GM18858 (cell line): ENCODE results near the gene TMEM14A.
A peak's percentile ranks its signal among the peaks of the same experiment; 100 is the strongest.
"Not testable (repeated sequence)": the region's sequence is repeated elsewhere in the genome, so short reads cannot be mapped to it uniquely, and the experiment has no call there.

ENCODE experiments used
- ATAC-seq: cut with Tn5 transposase; IDR thresholded peaks from one replicate; pipeline ENCODE4 v1.9.1; 2021; ENCODE audit not compliant: unreplicated experiment

The TMEM14A gene

DNA sequence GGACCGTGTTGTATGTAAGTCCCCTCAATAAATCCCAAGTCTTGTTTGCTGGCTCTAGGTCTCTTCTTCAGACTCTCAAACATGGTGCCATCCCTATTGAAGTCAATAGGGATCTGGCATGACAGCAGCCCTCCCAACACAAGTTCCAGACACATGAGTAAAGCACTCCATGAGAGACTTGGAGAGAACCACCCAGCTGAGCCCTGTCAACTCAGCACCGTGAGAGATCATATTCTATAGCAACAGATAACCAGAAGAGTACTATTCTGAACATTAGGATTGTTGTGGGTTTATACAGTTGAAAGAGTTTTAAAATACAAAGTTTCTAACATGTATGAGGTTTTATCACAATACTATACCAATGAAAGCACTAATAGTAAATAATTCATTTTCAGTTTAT, 23.5 kb downstream of the TMEM14A start:
- ATAC-seq, result no peak

DNA sequence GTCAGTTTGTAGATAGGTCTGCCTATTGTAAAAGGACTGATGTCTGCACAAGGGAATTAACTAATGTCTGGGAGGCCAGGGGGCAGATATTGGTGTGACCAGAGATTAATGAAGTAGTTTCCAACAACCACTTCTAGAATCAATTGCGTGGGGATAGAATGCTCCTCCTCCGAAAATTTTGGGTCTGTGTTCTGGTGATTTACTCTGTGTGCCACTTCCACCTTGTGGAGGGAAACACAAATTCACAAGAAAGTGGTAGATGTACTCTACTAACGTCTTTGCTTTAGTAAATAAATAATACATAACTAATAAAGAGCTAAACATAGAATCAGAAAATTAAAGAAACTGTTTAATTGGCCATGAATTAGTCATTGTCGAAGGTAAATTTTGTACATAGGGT, 25.5 kb downstream of the TMEM14A start:
- no peak for ATAC-seq

DNA sequence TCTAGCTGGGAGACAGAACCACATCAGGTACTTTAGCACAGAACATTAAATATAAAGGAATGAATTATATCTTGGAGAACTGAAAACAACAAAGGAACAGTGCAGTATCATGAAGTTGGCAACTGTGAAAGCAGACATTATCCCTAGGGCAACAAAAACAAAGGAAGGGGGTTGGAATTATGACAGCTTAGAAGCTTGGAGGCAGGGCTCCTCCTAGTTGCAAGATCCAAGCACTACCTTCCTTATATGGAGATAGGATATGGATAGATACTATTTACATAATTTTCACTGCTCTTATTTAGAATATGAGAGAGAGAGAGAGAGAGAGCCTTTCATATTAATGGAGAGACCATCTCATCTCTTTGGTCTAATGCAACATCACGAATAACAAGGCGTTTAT, 27.0 kb downstream of the TMEM14A start:
- ATAC-seq, result no peak

DNA sequence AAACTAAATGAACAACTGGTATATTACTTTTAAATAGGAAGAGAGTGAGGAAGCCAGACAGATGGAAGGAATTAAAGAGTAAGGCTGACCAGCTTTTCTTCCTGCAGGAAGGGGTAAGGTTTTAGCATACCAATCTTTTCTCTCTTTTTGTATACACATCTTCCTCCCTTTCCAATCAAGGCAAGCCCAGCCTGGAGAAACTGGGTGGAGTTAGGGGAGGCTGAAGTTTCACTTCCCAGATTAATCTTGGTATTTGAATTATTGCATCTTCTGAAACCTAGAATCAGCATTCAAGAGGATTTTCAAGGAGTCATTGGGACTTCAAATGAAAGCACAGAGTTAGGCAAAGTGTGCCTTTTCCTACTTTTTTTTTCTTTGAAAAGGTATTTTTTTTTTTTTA, 33.1 kb downstream of the TMEM14A start:
- no peak for ATAC-seq

DNA sequence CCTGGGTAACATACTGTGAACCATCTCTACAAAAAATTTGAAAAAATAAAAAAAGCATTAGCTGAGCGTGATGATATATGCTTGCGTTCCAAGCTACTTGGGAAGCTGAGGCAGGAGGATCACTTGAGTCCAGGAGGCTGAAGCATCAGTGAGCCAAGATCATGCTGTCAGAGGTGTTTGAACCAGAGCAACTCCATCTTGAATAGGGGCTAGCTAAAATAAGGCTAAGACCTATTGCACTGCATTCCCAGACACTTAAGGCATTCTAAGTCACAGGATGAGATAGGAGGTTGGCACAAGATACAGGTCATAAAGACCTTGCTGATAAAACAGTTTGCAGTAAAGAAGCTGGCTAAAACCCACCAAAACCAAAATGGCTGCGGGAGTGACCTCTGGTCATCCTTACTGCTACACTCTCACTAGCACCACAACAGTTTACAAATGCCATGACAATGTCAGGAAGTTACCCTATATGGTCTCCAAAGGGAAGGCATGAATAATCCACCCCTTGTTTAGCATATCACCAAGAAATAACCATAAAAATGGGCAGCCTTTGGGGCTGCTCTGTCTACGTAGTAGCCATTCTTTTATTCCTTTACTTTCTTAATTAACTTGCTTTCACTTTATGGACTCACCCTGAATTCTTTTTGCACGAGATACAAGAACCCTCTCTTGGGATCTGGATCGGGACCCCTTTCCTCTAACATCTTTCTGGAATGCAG, 34.0 kb downstream of the TMEM14A start:
- ATAC-seq, result not testable (repeated sequence)

DNA sequence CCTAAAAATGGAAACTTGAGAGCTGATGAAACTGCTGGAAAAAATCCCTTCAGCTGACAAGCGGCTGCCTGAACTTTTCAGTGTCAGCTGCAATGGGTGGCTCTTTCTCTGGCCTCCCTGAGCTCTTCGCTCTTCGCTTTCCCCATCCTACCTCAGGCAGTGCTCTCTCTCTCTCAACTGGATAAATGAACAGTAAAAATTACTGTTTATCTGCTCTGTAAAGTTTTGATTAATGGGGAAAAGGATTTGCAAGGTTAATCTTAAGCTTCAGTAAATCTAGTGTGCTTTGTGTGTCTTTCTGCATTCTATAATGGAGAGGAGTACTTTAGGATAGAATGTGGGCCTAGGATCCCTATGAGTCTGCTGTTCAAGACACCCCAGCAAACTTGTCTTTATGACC, 35.1 kb downstream of the TMEM14A start:
- no peak for ATAC-seq

DNA sequence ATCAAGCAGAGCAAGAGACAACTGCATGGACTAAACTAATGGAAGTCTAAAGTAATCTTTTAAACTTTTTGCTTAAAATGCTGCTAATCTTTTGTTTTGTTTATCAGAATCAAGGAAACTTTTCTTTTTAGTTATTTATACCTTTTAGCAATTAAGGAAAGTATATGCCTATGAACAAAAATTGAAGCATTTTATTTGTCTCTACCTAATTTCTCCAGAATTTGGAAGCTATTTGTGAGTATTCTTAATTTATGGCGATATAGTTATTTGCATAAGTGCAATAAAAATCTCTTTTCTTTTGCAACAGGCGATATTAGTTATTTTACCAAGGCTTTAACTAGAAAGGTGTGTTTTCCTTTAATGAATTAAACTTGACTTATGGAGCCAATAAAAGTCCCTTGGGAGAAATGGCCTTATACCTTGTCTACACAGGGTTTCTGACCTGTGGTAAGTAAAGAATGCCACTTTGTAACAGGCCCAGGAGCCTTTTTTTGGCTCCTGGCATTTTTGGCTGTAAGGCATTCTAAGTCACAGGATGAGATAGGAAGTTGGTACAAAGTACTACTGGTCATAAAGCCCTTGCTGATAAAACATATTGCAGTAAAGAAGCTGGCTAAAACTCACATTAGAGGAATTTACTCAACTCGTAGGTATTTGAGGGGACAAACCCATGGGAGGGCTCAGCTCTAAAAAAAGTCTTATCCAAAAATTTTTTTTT, 37.2 kb downstream of the TMEM14A start:
- ATAC-seq, result no peak

DNA sequence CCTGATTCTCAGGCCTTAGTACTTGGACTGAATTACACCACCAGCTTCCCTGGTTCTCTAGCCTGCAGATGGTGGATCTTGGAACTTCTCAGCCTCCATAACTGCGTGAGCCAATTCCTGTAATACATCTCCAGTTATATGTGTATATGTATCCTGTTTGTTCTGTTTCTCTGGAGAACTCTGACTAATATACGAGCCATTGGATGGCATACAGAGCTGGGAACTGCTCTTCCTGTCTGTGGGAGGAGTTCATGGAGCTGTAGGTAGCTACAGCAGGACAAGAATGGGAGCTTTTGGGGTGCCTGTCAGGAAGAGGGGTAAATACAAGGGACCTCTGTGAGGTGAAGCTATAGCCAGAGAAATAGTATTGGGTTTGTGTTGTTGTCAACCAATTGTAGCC, 41.2 kb downstream of the TMEM14A start:
- ATAC-seq, result no peak

DNA sequence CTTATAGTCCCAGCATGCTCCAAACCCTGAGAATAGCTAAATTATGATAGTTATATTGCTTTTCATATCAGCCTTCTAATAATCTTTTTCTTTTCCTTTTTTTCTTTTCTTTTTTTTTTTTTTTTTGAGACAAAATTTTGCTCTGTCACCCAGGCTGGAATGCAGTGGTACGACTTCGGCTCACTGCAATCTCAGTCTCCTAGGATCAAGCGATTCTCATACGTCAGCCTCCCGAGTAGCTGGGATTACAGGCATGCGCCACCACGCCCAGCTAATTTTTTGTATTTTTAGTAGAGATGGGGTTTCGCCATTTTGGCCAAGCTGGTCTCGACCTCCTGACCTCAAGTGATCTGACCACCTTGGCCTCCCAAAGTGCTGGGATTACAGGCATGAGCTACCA, 43.8 kb downstream of the TMEM14A start:
- not testable (repeated sequence) for ATAC-seq

DNA sequence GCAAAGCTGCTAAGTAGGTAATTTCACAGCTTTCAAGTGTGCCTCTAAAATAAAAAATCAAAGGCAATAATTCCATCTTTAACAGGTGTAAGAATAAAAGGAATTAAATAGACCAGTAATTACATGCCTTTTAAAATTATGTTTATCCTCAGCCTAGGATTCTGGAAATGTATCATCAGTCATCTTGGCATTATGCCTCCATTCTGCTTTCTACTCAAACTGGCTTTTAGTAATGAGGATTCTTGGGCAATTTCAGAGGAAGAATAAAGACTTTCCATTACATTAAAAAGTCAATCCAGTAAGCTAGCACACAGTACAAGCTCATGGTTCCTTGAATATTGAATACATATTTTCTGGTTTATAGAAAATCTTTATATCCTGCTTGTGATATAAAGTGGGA, 47.6 kb downstream of the TMEM14A start:
- ATAC-seq, result no peak

DNA sequence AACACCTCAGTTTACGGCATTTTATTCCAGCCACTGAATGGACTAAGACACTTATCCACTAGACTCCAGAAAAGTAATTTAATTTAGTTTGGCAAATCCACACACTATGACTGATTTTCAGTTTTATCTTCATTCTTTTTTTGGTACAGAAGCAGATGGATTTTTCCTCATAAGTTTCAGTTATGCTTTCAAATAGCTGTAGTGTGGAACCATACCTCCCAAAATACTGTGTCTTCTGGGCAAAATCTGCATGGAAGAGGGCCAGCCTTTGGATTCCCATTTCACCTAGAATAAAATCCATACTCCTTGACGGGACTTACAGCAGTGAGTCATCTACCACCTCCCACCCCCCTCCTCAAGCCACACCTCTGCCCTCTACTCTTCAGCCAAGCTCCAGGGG, 49.4 kb downstream of the TMEM14A start:
- no peak for ATAC-seq

DNA sequence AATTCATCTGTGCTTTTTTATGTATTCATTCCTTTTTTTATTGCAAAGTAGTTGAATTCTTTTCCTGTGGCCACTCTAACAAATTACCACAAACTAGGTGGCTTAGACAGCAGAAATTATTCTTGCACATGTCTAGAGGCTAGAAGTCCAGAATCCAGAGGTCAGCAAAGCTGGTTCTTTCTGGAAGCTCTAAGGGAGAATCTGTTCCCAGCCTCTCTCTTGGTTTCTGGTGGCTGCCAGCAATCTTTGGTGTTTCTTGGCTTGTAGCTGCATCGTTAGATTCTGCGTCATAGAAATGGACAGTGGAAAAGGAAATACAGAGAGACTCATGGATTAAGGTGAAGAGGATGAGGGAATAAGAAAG, 53.1 kb downstream of the TMEM14A start:
- no peak for ATAC-seq

DNA sequence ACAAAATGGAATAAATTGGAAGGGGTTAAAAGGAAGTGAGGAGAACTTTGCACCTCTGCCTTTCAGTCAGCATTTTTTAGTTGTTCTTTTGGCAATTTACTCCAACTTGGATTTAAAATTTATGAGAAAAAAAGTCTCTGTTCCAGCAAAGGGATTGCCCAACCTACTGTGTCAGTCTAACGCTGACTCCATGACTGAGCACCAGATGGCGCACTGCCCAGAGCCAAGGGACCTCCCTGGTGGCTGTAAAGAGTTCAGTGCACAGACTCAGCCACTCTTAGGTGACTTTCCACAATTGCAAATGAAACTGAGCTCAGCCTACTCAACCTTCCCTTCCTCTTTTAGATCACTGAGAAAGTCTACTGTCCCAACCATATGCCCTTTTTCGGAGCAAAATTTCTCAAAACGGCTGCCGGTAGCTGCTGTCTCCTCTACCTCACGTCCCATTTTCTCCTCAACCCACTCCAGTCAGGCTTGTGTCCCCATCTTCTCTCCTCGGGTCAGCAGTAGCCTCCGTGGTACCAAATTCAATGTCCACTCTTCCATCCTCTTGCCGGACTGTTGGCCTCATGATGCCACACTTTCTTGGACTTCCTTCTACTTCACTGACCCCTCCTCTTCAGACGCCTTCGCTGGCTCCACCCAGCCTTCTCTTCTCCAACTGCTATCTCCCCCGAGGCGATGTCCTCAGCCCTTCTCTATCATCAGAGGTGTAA, 53.7 kb downstream of the TMEM14A start:
- peak; percentile 99 for ATAC-seq

DNA sequence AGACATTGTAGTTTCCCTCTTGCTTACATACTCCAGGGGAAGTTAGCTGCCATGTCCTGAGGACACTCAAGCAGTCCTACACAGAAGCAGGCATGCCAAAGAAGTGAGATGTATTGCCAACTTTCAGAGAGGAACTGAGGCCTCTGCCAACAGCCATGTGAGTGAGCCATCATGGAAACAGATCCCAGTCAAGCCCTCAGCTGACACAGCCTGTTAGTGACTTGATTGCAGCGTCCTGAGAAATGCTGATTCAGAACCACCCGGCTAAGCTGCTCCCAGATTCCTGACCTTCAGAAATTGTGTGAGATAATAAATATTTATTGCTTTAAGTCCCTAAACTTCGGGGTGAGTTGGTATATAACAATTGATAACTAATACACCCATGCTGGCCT, 54.2 kb downstream of the TMEM14A start:
- no peak for ATAC-seq

DNA sequence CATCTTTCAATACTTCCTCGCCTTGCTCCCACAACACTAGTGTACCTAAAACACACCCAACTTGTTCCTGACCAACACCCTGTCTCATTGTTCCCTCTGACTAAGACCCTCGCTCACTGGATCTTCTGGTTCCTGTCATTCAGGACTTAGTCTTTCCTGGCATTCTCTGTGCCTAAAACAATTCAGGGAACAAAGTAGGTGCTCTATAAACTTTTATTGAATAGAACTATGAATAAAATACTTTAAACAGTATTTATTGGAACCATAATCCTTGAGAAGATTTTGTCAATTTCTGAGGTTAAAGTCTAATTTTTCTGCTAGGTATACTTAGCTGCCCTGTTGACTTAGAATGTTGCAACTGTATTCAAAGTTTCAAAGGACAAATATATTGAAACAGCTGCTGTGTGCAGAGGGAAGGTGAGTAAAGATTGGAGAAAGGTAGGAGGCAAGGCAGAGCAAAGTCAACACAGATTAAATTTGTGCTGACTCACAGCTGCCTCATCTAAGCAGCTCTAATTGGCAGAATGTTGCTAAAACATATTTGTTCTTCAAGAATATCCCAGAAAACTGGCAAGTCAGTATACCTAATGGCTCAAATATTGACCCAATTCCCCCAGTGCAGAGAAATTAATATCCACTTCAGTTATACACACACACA, 54.8 kb downstream of the TMEM14A start:
- ATAC-seq, result no peak

DNA sequence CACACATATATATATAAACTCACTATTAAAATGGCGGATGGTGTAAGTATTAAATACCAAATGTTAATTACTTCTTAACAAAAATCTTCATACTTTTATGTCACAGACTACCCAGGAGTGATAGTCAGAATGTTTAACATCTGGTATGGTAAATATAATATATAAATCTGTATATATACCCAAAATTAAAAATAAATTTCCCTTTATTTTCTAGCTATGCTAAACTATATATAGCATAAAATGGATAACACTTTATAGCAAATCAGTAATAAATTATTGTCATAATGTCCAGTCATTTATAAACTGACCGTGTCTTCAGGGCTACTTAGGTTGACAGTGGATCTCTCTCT, 55.3 kb downstream of the TMEM14A start:
- no peak for ATAC-seq

DNA sequence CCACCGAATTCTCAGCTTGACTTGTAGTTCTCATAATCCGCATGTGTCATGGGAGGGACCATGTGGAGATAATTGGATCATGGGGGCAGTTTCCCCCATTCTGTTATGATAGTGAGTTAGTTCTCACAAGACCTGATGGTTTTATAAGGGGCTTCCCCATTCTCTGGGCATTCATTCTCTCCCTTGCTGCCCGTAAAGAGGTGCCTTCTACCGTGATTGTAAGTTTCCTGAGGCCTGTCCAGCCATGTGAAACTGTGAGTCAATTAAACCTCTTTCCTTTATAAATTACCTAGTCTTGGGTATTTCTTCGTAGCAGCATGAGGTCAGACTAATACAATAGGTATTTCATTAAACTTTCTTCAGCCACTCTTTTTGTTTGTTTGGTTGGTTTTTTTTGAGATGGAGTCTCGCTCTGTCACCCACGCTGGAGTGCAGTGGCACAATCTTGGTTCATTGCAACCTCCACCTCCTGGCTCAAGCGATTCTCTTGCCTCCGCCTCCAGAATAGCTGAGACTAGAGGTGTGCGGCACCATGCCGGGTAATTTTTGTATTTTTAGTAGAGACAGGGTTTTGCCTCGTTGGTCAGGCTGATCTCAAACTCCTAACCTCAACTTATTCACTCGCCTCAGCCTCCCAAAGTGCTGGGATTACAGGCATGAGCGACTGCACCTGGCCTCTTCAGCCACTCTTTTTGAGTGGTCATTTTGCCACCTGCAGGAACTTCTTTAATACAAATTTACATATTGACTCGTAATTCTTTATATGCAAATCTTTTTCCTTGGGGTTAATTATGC, 56.0 kb downstream of the TMEM14A start:
- no peak for ATAC-seq

DNA sequence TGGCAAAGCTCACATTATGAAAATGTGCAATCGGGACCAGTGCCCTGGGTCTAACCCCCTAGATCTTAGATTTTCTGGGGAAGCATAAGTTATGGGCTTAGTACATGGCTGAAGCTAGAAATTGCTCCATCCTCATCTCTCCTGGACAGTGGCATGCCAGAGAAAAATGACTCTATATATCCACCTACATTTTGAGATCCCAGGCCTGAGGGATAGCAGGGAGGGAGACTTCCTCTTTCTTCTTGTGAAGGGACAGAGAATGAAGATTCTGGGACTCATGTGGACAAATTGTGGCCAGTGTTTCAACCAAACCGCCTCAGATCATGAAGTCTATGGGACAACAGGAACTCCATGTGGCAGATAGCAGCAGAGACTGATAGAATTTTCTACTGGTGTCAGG, 57.0 kb downstream of the TMEM14A start:
- ATAC-seq, result no peak

DNA sequence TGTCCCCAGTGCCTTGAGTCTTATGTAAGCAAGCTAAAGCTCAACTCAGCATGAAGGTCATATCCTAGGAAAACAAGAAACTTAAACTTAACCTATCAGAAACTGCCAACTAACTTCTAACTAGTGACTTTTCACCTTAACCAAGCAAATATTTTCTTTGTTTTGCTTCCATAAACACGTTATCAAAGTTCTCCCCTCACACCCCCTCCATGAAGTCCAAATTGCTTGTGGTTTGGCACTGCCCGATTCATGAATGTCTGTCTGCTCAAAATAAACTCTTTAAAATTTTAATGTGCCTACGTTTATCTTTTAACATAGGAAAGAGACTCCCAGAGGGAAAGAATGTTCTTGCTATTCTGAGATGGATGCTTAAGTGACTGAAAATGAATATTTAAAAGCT, 57.5 kb downstream of the TMEM14A start:
- no peak for ATAC-seq

DNA sequence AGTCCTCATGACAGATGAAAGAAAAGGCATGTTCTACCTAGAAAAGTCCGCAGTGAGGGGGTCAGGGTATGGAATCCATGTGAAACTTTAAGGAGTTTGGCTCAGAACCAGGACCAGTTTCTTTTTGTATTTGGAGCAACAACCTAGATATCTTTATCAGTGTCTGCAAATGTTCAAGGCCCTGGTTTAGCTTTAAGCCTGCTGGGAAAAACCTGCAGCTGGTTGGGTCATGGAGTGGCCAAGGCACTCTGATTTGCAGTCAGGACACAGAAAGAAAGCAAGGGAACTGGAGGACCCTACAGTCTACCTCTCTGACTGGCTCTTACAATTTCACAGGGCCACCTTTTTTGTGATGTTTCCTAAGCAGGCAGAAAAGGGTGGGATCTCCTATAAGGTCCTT, 58.7 kb downstream of the TMEM14A start:
- no peak for ATAC-seq

DNA sequence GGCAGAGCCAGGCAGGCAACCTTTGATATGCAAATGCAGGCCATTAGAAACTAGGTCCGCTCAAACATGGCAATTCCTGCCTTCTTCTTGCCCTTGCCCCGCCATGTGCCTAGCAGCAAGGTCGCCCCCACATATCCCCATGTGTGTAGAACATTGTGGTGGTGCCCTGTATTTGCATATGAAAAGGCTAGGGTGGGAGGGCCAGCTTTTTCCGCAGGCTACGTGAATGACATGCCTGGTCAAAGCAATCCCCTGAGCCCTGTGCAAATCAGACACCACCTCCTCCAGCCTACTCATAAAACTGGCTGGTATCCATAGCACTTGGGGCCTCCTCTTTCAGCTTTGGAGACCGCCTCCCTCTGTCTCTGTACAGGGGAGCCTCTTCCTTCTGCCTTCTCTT, 60.8 kb downstream of the TMEM14A start:
- ATAC-seq, result no peak
